GM23338 (cell line): ENCODE results near the gene NFKBIZ. TPM values are rescaled to one million over a fixed set of nuclear protein-coding genes. Genes with fewer than 3 reads are reported as not detected.

Source experiments
- ATAC-seq: fragments of 200-7000 bp; cut with Tn5 transposase; 3 replicates; pipeline ENCODE4 v1.9.1; 2020
- DNase-seq: peaks from one replicate; pipeline ENCODE4 v3.0.0-alpha.2; 2015; ENCODE audit warnings: low spot score
- H2AFZ ChIP-seq: fragments of 200-600 bp; sonication (generic); 2 replicates; pipeline ENCODE4 v1.8.0; 2016; ENCODE audit warnings: antibody characterized with exemption, mild to moderate bottlenecking, moderate library complexity
- H3F3A ChIP-seq: fragments of 200-600 bp; sonication (generic); replicated peaks from 2 replicates; pipeline ENCODE4 v1.8.0; 2017; ENCODE audit warnings: antibody characterized with exemption, mixed run types, low read depth
- H3K27ac ChIP-seq: fragments of 200-600 bp; sonication (generic); 2 replicates; pipeline ENCODE4 v1.6.1; 2016; ENCODE audit warnings: low read depth
- H3K27me3 ChIP-seq: fragments of 200-600 bp; sonication (generic); 2 replicates; pipeline ENCODE4 v1.8.0; 2016; ENCODE audit warnings: mild to moderate bottlenecking, mixed run types, moderate library complexity; ENCODE audit not compliant: insufficient read depth
- H3K36me3 ChIP-seq: fragments of 200-600 bp; sonication (generic); 2 replicates; pipeline ENCODE4 v1.8.0; 2016; ENCODE audit warnings: mild to moderate bottlenecking; ENCODE audit not compliant: insufficient read depth
- H3K4me1 ChIP-seq: fragments of 200-600 bp; sonication (generic); 2 replicates; pipeline ENCODE4 v1.8.0; 2016; ENCODE audit warnings: mild to moderate bottlenecking, moderate library complexity; ENCODE audit not compliant: insufficient read depth
- H3K4me2 ChIP-seq: fragments of 200-600 bp; sonication (generic); 2 replicates; pipeline ENCODE4 v1.7.1; 2017; ENCODE audit warnings: mixed run types
- H3K4me3 ChIP-seq: fragments of 200-600 bp; sonication (generic); 2 replicates; pipeline ENCODE4 v1.6.1; 2016; ENCODE audit warnings: mixed run types
- H3K79me2 ChIP-seq: fragments of 200-600 bp; sonication (generic); replicated peaks from 2 replicates; pipeline ENCODE4 v1.8.0; 2017; ENCODE audit warnings: mild to moderate bottlenecking; ENCODE audit not compliant: insufficient read depth
- H3K9me2 ChIP-seq: fragments of 200-600 bp; sonication (generic); 2 replicates; pipeline ENCODE4 v1.8.0; 2017; ENCODE audit not compliant: insufficient read depth
- H4K20me1 ChIP-seq: fragments of 200-600 bp; sonication (generic); replicated peaks from 2 replicates; pipeline ENCODE4 v1.8.0; 2017; ENCODE audit warnings: mild to moderate bottlenecking; ENCODE audit not compliant: insufficient read depth
- H3K27ac Mint-ChIP-seq: 2 replicates; pipeline ENCODE4 v1.8.0; 2020; ENCODE audit warnings: inconsistent platforms, mild to moderate bottlenecking, moderate library complexity, mixed read lengths
- H3K27me3 Mint-ChIP-seq: 3 replicates; pipeline ENCODE4 v1.8.0; 2022; ENCODE audit warnings: low read depth, mild to moderate bottlenecking, moderate library complexity, mixed read lengths, inconsistent platforms; ENCODE audit not compliant: insufficient read depth, poor library complexity
- H3K36me3 Mint-ChIP-seq: 3 replicates; pipeline ENCODE4 v1.8.0; 2021; ENCODE audit warnings: low read depth, mild to moderate bottlenecking, inconsistent platforms, moderate library complexity, mixed read lengths
- H3K4me1 Mint-ChIP-seq: 3 replicates; pipeline ENCODE4 v1.8.0; 2020; ENCODE audit warnings: mild to moderate bottlenecking, inconsistent platforms, mixed read lengths
- H3K4me3 Mint-ChIP-seq: 3 replicates; pipeline ENCODE4 v1.8.0; 2021; ENCODE audit warnings: moderate library complexity, mild to moderate bottlenecking, inconsistent platforms, mixed read lengths
- H3K9me3 Mint-ChIP-seq: 3 replicates; pipeline ENCODE4 v1.8.0; 2020; ENCODE audit warnings: moderate library complexity, mild to moderate bottlenecking, inconsistent platforms, mixed read lengths
- CREB1 ChIP-seq: fragments of 250-450 bp; sonication (Bioruptor Pico); IDR thresholded peaks from 2 replicates; pipeline ENCODE4 v1.5.0; 2020; ENCODE audit warnings: low read depth, mild to moderate bottlenecking, moderate library complexity
- CTCF ChIP-seq, 2 experiments: fragments of 200-600 bp in 1 of 2; sonication (generic) in 1 of 2; conservative IDR thresholded peaks; 2 replicates each; pipeline versions ENCODE4 v1.5.1 to v1.6.1; 2016 to 2017; ENCODE audit warnings: antibody characterized with exemption in 2 of 2, low read depth in 2 of 2, mild to moderate bottlenecking in 2 of 2, moderate library complexity in 1 of 2
- EZH2phosphoT487 ChIP-seq: fragments of 200-600 bp; sonication (generic); IDR thresholded peaks from one replicate; pipeline ENCODE4 v1.8.1; 2018; ENCODE audit warnings: antibody characterized with exemption; ENCODE audit not compliant: unreplicated experiment
- JUNB ChIP-seq: IDR thresholded peaks from one replicate; pipeline ENCODE4 v1.6.1; 2016; ENCODE audit warnings: antibody characterized with exemption; ENCODE audit not compliant: unreplicated experiment
- NANOG ChIP-seq: IDR thresholded peaks from 2 replicates; pipeline ENCODE4 v1.6.1; 2016; ENCODE audit warnings: antibody characterized with exemption, borderline replicate concordance
- STAT1 ChIP-seq: IDR thresholded peaks from one replicate; pipeline ENCODE4 v1.6.1; 2016; ENCODE audit warnings: antibody characterized with exemption; ENCODE audit not compliant: unreplicated experiment
- ZNF114 ChIP-seq: fragments of 250-450 bp; sonication (Bioruptor Pico); IDR thresholded peaks from 2 replicates; pipeline ENCODE4 v1.5.0; 2020; ENCODE audit warnings: mild to moderate bottlenecking, moderate library complexity
- ZNF462 ChIP-seq: fragments of 250-450 bp; sonication (Bioruptor Pico); IDR thresholded peaks from 2 replicates; pipeline ENCODE4 v1.5.0; 2020; ENCODE audit warnings: mild to moderate bottlenecking, moderate library complexity
- polyA plus RNA-seq: library from polyadenylated mRNA; unstranded; fragments of >200 nt; fragmentation: Nextera tagmentation; extraction: Ambion mirVana; gene quantifications from 2 replicates; pipeline ENCODE4 v1.2.1, GENCODE V29; 2016
- total RNA-seq: library from RNA; depleted of rRNA; stranded (reverse); fragments of >200 nt; shearing (Covaris generic); gene quantifications from 2 replicates; pipeline ENCODE4 v1.2.3, GENCODE V29; 2014

NFKBIZ gene
- total and polyA plus RNA-seq, 2 experiments from 2014 or later = 14.1 to 18.2 TPM

GRCh38 chr3:101867511-101867910 lies 18.2 kb downstream of the NFKBIZ start:
- no peaks in the 10 kb centered on the region for H3K27me3 ChIP-seq
- H3K9me2 ChIP-seq = no peaks in the 10 kb centered on the region
- H3K79me2 ChIP-seq = no peaks in the 10 kb centered on the region
- no peaks in the 10 kb centered on the region for H3K4me1 ChIP-seq
- DNase-seq = no peak
- Mint-ChIP-seq H3K27ac (no peak overlapping the region), H3K4me3 (no peak overlapping the region), H3K4me1 (peaks cover 4% of the 10 kb centered on the region; the same call in 2 of the 3 replicates), H3K9me3 (no peaks in the 10 kb centered on the region), H3K27me3 (peaks cover 4% of the 10 kb centered on the region), H3K36me3 (no peaks in the 10 kb centered on the region)
- H3K4me3 ChIP-seq = no peak overlapping the region
- H4K20me1 ChIP-seq = no peaks in the 10 kb centered on the region; the same call in 1 of the 2 replicates
- no peak overlapping the region for H3K4me2 ChIP-seq
- TF ChIP-seq JUNB (no peak), EZH2phosphoT487 (no peak), NANOG (no peak), ZNF114 (no peak)
- no peak overlapping the region for H2AFZ ChIP-seq
- H3K36me3 ChIP-seq = no peaks in the 10 kb centered on the region
- no peak overlapping the region for H3K27ac ChIP-seq
- H3F3A ChIP-seq = no peaks in the 10 kb centered on the region
- no peak for ATAC-seq

GRCh38 chr3:101867996-101868395 lies 18.7 kb downstream of the NFKBIZ start:
- Histone ChIP-seq H3K4me1 (no peaks in the 10 kb centered on the region), H3K9me2 (no peaks in the 10 kb centered on the region), H3K27ac (no peak overlapping the region), H2AFZ (no peak overlapping the region), H3F3A (no peaks in the 10 kb centered on the region), H3K36me3 (no peaks in the 10 kb centered on the region), H3K4me3 (no peak overlapping the region), H3K27me3 (no peaks in the 10 kb centered on the region), H4K20me1 (no peaks in the 10 kb centered on the region; the same call in 1 of the 2 replicates), H3K79me2 (no peaks in the 10 kb centered on the region), H3K4me2 (no peak overlapping the region)
- H3K9me3 Mint-ChIP-seq = no peaks in the 10 kb centered on the region
- H3K27me3 Mint-ChIP-seq = peaks cover 4% of the 10 kb centered on the region
- H3K27ac Mint-ChIP-seq = no peak overlapping the region
- TF ChIP-seq CTCF (conservative IDR thresholded peaks at IDR 0.05; ENCODE audit: low read depth in 2 of 2) (no peak), STAT1 (no peak), CREB1 (CRISPR knock-in tag) (no peak), ZNF462 (CRISPR knock-in tag) (no peak)
- H3K4me3 Mint-ChIP-seq = no peak overlapping the region
- peaks cover 4% of the 10 kb centered on the region; the same call in 2 of the 3 replicates for H3K4me1 Mint-ChIP-seq
- DNase-seq (no peak), ATAC-seq (no peak)
- H3K36me3 Mint-ChIP-seq = no peaks in the 10 kb centered on the region
